CD4-positive, alpha-beta T cell treated with Interleukin-15 for 4 hours (primary cell): ENCODE measurements around the gene EHF.

Experiments
- DNase-seq: peaks from one replicate; pipeline ENCODE4 v3.0.0-alpha.2; 2020; ENCODE audit warnings: low spot score

EHF gene

GRCh38 chr11:34625576-34625975 is 4.7 kb downstream of the EHF start:
- DNase-seq, result no peak

GRCh38 chr11:34626393-34626792 is 5.5 kb downstream of the EHF start:
- no peak for DNase-seq

GRCh38 chr11:34627197-34627596 is 6.3 kb downstream of the EHF start:
- DNase-seq, result no peak

DNA sequence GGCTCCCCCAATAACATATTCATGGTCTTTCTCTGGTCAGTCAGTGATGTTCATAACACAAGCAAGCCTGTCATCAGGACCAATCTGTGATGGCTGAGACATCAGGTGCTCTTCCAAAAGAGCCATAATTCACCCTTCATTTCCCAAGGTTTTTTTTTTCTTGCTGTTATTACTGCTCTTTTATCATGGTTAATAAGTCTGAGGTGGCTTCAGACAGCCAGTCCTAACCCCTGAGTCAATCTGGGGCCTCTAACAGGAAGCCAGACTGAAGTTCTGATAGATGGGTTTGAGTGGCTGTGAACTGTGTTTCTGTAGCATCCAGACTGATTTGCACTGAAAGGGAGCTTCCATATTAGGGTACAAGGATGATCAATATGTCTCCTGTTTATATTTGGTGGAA is 8.8 kb downstream of the EHF start:
- DNase-seq, result no peak

DNA sequence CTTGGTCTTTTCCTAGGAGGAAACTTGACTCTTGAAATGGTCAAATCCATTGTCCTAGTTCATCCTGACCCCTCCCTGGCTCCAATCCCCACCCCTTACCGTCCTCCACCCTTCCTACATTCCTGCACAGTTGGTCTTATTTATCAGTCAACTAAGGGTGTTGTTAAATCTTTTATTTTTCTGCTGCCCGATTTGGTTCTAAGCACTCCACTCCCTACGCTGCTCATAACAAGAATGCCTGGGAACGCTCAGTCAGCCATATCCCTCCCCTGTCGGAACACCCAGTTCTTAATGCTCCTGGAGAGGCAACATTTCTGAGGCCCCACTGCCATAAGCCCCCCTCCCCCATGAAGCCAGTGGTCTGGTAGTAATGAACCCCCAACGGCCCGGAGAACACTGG is 9.7 kb downstream of the EHF start:
- DNase-seq, result no peak

DNA sequence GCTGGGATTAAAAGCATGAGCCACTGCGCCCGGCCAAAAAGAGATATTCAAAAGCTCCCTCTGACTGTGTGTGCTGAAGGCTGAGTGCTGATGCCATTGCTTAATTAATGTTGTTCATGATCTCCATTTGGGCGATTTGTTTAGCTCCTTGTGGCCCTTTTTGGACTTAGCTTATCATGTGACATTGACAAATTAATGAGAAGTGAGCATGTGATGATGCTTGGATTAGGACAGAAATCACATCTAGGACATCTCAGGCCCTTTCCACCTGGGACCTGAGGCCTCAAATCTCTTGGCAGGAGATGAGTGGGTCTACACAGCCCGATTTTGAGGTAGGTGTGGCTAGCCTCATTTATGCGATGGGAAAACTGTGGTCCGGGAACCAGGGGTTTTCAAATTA is 10.4 kb downstream of the EHF start:
- no peak for DNase-seq

- no peak for DNase-seq
Observed at GRCh38 chr11:34631737-34632104, 10.8 kb downstream of the EHF start.

GRCh38 chr11:34632105-34632791 is 11.4 kb downstream of the EHF start:
- DNase-seq, result no peak

- no peak for DNase-seq
Observed at GRCh38 chr11:34633640-34633989, 12.7 kb downstream of the EHF start.

- DNase-seq, result peak; percentile 9
Observed at GRCh38 chr11:34633990-34634693, 13.2 kb downstream of the EHF start.

DNA sequence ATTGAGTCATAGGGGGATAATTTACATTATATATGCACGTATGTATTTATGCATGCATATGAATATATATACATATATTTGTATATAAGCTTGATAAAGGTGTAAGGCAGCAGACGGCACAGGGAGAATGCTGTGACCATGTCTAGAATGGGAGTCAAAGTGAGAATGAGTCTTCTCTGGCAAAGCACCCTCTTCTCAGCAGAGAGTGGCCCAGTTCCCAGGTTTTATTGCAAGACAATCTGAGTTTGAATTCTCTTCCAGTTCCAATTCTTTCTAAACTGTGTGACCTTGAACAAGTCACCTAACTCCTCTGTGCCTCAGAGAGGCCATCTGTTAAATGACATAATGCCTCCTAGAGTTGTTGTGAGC is 13.8 kb downstream of the EHF start:
- no peak for DNase-seq

DNA sequence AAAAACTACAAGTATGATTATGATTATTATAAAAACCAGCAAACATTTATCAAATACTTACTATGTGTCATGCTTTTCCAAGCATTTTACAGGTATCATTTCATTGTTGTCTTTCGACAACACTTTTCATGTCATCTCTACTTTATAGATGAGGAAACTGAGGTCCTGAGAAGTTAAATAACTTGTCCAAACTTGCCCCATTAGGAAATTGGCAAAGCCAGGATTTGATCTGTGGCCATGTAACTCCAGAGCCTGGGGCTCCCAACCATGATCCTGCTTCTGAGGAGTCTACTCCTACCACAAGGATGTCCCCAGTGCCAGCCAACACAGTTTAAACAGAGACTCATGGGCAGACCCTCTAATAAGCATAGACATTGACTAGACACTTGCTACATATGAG is 15.2 kb downstream of the EHF start:
- no peak for DNase-seq

DNA sequence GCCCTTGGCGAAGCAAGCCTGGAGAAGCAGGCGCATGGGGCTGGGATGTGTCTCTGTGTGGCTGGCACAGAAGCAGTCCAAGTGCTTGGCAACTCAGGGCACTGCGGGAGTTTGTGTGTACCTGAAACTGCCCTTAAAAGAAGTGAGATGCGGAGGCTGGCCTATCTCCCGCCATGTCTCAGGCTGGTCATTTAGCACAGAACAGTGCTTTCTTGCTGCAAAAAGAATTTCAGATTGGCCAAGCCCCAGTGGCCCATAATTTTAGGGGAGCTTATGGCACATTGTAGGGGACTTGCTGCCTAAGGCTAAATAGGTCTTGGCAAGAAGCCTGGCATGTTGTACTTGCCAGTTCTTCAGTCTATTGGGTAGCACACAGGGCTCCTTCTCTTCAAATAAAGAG is 16.4 kb downstream of the EHF start:
- no peak for DNase-seq

DNA sequence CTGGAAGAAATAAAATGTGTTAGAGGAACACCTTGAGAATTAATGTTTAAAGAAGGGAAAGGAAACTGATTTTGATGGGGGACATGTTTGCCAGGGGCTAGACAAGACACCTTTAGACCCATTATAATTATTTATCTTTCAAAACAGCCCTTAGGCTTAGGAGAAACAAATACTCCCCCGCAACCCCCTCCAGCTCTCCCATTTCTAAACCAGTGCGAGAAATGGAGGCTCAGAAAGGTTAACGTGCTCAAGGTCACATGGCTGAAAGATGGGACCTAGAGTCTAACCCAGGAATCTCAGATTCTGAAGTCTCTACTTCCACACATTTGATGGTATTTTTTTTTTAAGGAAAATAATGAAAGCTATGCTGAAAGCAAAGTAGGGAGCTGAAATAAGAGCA is 18.0 kb downstream of the EHF start:
- no peak for DNase-seq

DNA sequence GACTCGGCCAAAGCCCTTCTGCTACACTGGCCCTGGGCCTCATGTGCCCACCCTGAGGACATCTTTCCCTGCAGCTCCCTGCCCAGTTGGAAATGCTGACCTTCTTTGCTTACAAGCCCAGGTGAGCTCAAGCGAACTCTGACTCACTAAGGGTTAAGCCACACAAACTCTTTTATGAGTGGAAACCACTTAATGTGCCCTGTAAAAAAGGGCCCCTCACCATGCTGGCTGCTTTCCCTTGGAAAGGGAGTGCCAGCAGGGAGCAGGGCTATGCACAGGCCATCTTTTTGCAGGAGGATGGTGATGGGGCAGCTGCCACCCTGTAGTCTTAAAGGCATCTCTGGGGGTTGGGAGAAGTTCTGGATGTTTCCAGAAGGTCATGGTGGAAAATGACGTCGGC is 18.7 kb downstream of the EHF start:
- DNase-seq, result no peak

- DNase-seq, result no peak
Observed at GRCh38 chr11:34640050-34640923, 19.4 kb downstream of the EHF start.

GRCh38 chr11:34640924-34641275 is 20.0 kb downstream of the EHF start:
- no peak for DNase-seq

DNA sequence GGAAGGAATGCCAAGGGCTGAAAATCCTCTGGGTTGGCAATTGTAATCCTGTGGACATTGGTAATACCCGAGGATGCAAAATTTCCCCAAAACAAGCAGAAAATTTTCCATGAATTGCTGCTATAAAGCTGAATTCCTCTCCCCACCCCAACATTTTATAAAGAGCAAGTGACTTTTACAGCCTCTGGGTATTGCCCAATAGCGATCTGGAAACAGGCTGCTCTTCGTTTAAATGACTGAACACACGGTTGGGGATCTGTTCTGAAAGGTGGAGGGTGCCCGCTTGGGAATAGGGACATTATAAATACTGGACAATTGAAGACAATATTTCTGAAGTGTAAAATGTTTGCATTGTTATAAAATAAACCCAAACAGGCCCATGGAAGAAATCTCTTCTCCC is 20.6 kb downstream of the EHF start:
- DNase-seq, result no peak

- DNase-seq, result no peak
Observed at GRCh38 chr11:34642001-34642554, 21.2 kb downstream of the EHF start.

- no peak for DNase-seq
Observed at GRCh38 chr11:34642873-34643272, 22.0 kb downstream of the EHF start.

GRCh38 chr11:34643311-34643710 is 22.4 kb downstream of the EHF start:
- DNase-seq, result no peak

DNA sequence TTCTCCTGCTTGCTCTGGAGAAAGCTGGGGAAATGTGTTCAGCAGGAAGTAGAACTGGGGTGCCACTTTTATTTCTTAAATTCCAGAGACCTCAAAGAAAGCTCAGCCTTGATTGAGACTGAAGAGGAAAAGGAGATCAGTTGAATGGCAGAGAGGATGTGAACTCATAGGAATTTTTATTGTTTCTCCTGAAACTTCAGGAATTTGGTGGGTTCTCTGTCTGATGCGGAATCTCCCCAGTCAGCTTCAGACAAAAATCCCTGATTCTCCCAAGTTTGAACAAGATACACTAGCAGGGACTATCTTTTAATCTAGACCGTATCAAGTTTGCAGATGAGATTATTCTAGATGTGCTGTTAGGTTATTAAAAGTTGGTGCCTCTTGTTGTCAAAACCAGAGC is 23.0 kb downstream of the EHF start:
- no peak for DNase-seq
